ENCODE results near the gene TMEM106B.

DNA sequence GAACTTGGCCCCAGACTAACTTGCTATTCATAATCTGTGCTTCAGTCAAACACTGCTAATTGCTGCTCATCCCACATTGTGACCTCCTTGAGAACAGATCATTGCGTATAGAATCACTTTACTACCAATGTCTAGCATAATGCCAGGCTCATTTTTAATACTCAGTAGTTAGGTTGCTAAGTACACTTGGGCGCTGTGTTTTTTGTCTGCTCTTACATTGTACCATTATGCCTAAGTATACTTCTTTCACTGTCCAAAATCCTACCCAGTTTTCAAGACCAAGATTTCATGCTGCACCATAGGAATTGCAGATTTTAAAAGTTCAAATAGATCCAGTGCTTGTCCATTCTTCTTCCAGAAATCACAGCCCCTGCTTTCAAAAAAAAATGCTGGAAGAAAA lies 32.8 kb upstream of the TMEM106B start:
- TF ChIP-seq CTCF (IDR thresholded peaks at IDR 0.05; ENCODE audit: low read depth, low read length) (no peak), POLR2A (IDR thresholded peaks at IDR 0.05; ENCODE audit: extremely low read depth, insufficient read length) (no peak)
